ENCODE data around the gene ZBTB5. TPM values are rescaled to one million over a fixed set of nuclear protein-coding genes. Genes with fewer than 3 reads are reported as not detected.

The ZBTB5 gene
- total RNA-seq, 2 donors from 2014 or later = 8.9 to 9.7 TPM

- Histone ChIP-seq H3K4me1 (peaks cover 15% of the 10 kb centered on the region), H3K4me3 (peak overlapping the region; percentile 84), H3K27ac (peak overlapping the region; percentile 70), H3K9ac (ENCODE audit: low read depth in 2 of 2, low read length in 2 of 2) (peak overlapping the region; percentile 78 to 84), H3K9me3 (no peaks in the 10 kb centered on the region), H3K36me3 (no peaks in the 10 kb centered on the region), H3K27me3 (no peaks in the 10 kb centered on the region)
- intact Hi-C loops (cut with DNase I) = no loop called here
- TF ChIP-seq CTCF (IDR thresholded peaks at IDR 0.05) = no peak
- no peak for DNase-seq
These were observed 43.3 kb downstream of the ZBTB5 start for GRCh38 chr9:37421914-37422288.

GRCh38 chr9:37420271-37421215 is 44.7 kb downstream of the ZBTB5 start:
- peaks cover 15% of the 10 kb centered on the region for H3K4me1 ChIP-seq
- no peak overlapping the region for H3K4me3 ChIP-seq
- no peaks in the 10 kb centered on the region for H3K9me3 ChIP-seq
- TF ChIP-seq CTCF (IDR thresholded peaks at IDR 0.05) = no peak
- DNase-seq = no peak
- H3K27me3 ChIP-seq = no peaks in the 10 kb centered on the region
- H3K36me3 ChIP-seq = no peaks in the 10 kb centered on the region
- H3K9ac ChIP-seq (ENCODE audit: low read depth in 2 of 2, low read length in 2 of 2) = no peak overlapping the region
- intact Hi-C loops (cut with DNase I) = no loop called here
- H3K27ac ChIP-seq = no peak overlapping the region

GRCh38 chr9:37419204-37419603 is 46.0 kb downstream of the ZBTB5 start:
- Histone ChIP-seq H3K36me3 (no peaks in the 10 kb centered on the region), H3K4me3 (no peak overlapping the region), H3K27ac (no peak overlapping the region), H3K27me3 (no peaks in the 10 kb centered on the region), H3K9ac (ENCODE audit: low read depth in 2 of 2, low read length in 2 of 2) (no peak overlapping the region), H3K4me1 (peaks cover 11% of the 10 kb centered on the region), H3K9me3 (no peaks in the 10 kb centered on the region)
- no peak for DNase-seq
- TF ChIP-seq CTCF (IDR thresholded peaks at IDR 0.05) = no peak
- intact Hi-C loops (cut with DNase I) = no loop called here

- H3K4me3 ChIP-seq = no peak overlapping the region
- intact Hi-C loops (cut with DNase I) = no loop called here
- peaks cover 3% of the 10 kb centered on the region for H3K4me1 ChIP-seq
- H3K9me3 ChIP-seq = no peaks in the 10 kb centered on the region
- H3K9ac ChIP-seq (ENCODE audit: low read depth in 2 of 2, low read length in 2 of 2) = no peak overlapping the region
- H3K27ac ChIP-seq = no peak overlapping the region
- H3K36me3 ChIP-seq = no peaks in the 10 kb centered on the region
- no peaks in the 10 kb centered on the region for H3K27me3 ChIP-seq
- DNase-seq = no peak
- no peak for TF ChIP-seq CTCF (IDR thresholded peaks at IDR 0.05)
These were observed 47.2 kb downstream of the ZBTB5 start for GRCh38 chr9:37417857-37418618.

GRCh38 chr9:37417252-37417803 is 47.9 kb downstream of the ZBTB5 start:
- Histone ChIP-seq H3K36me3 (no peaks in the 10 kb centered on the region), H3K9me3 (no peaks in the 10 kb centered on the region), H3K4me1 (peaks cover 3% of the 10 kb centered on the region), H3K27me3 (no peaks in the 10 kb centered on the region), H3K4me3 (no peak overlapping the region), H3K9ac (ENCODE audit: low read depth in 2 of 2, low read length in 2 of 2) (no peak overlapping the region), H3K27ac (no peak overlapping the region)
- intact Hi-C loops (cut with DNase I) = no loop called here
- no peak for DNase-seq
- no peak for TF ChIP-seq CTCF (IDR thresholded peaks at IDR 0.05)

Data from colonic mucosa (tissue), 4 donors.